ENCODE data around the gene MECP2.

The MECP2 gene

DNA sequence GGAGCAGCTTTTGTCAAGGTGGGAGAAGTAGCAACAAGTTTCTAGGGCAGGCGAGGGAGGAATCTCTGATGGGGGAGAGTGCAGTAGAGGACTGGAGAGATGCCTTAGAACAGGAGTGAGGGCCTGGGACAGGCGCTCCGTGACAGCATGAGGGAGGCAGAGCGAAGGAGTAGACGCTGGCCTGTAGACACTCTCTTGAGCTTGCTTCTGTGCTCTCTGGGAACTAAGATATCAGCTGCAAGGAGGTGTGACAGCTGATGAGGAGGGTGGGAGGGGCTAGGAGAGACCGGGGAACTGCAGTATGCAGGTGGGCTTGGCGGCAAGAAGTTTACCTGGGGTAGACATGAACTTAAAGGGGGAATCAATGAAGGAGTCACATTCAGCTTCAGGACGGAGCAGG is 35.7 kb downstream of the MECP2 start:
- no peak for DNase-seq (ENCODE audit: low read depth in 3 of 3)

DNA sequence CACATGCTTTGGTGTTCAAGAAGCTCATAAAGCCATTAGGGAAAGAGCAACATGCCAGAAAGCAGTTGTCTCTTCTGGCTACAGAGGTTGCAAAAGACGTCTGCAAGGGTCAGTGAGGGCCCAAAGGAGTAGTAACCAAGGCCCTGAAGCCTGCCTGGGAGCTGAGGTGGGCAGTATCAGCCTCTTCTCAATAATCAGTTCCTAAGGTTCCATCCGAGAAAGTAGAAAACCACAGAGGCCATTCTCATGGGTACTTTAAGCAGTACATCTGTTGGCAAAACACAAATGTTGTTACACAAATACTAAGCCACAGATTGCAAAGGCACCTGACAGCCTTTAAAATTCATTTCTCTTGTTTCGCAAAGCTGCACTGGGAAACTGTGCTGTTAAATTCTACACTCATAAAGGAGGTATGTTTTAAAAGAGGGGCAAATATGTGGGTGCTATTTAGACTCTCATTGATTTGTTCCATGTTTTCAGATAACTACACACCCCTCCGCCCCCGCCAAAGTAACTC is 37.7 kb downstream of the MECP2 start:
- no peak for DNase-seq (ENCODE audit: low read depth in 3 of 3)

DNA sequence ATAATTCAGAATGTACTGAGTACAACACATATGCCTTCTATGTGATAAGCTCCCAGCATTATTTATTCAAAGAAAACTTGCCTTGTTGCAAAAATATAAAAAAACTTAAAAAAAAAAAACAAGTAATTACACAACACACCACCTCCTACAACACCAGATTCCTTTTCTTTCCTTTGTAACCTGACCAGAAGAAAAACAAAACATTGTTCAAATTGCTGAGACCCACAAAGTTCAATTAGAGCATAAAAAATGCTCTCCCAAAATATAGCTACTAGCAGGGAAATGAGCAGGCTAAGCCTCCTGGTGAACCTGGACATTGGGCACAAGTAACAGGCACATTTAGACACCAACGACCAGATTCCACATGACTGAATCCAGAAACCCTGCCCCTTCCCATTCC is 38.3 kb downstream of the MECP2 start:
- DNase-seq (ENCODE audit: low read depth in 3 of 3) = no peak

DNA sequence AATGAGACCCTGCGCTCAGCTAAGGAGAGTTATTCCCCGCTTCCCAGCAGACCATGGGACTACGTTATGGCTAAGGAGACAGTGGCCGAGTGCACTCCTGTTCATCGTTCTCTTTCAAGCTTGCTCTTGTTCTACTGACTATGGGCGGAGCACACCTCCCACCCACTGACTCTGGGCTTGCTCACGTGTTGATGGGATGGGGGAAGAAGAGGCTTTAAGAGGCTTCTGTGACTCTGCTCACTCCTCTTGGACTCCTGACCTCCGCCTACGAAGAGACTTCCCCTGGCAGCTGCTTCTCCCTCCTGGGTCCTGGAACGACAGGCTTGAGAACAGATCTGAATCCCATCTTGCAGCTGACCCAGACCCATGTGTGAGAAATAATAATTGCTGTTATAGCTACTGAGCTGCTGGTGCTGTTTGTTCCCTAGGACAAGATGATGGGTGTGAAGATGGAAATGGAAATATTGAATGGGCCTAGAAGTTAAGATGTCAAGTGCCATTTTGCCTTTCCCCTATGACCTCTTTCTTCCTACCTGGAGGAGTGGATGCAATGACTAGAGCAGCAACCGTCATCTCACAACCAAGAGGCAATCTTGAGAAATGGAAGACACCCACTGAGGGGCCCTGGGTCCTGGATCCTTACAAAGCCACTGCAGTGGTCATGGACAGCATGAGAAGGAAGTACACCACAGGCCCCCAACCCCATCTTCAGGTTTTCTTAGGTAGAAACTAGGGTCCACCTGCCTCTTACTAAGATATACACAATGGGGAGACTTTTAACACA is 39.1 kb downstream of the MECP2 start:
- no peak for DNase-seq (ENCODE audit: low read depth in 3 of 3)

DNA sequence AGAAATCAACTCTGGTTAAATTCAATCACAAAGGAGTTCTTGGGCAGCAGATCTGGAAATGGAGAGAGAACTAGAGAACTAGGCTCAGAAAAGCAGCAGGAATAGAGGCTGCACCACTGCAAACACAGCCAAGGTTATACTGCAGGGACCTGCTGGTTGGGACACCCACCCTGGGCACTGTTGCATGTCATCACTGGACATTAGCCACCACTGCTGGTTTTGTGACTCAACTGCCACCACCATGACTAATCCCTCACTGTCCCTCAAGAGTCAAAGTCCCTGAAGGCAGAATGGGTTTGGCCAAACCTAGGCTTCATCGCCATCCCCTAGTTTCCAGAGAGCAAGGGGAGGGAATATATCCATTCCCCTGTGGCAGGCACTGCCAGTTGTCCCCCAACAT is 39.7 kb downstream of the MECP2 start:
- DNase-seq (ENCODE audit: low read depth in 3 of 3) = no peak

DNA sequence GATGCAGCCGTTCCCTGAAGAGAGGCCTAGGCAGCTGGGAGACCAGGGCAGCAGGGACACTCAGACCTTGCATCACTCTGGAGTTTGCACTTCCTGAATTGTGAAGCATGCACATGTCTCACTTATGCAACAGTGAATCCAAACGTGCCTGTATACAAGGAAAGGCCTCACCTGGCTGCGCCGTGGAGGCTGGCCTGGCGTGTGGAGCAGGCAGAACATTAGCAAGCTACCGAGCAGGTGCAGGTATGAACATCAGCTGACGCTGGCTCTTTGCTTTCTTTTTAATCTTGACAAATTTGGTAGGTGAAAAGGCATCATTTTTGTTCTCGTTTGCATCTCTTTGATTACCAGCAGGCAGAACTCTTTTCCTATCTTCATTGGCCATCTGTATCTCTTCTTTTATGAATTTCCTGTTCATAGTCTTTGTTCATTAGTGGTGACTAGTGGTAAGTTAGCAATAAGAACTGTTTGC is 40.7 kb downstream of the MECP2 start:
- DNase-seq (ENCODE audit: low read depth in 3 of 3) = no peak

DNA sequence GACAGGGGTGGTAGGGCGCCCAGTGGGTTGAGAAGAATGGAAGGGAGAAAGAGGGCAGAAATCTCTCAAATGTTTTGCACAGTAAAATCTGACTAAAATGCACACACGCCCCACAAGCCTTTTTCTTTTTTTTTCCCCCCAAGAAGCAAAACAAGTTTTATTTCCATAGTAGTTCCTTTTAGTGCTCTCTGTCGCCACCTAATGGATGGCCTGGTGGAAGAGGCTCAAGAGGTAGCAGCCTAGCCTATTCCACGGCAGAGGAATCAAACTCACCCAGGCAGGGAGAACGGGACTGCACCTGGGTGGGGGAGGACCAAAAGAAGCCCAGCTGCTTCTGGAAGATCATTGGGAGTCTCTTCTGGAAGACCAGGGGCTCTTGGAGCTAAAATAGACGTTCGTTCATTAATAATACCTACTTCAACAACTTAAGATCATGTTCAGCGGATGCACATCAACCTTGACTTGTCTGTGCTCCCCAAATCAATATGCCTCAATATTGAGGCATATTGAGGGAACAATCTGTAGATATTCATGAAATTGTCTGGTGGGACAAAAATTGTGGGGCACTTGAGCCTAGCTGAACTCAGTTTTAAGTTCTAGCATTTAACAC is 46.2 kb downstream of the MECP2 start:
- DNase-seq (ENCODE audit: low read depth in 3 of 3) = peak; percentile 39 to 43 (median 43)

DNA sequence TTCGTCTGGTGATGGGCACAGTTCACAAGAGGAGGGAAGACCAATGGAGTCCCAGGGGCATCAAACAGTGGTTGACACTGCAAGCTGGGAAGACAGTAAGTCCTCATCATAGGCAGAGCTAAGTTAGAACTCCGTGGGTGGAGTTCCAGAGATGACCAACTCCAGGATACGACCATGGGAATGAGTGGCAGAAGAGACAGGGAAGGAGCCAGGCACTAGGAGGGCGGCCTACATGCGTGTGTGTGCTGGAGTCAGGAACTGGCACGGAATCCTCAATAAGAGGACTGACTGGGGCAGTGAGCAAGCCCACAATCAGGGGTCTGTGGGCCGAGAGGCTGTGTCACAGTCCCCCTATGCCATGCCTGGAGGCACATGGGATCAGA is 47.4 kb downstream of the MECP2 start:
- DNase-seq (ENCODE audit: low read depth in 3 of 3) = no peak

DNA sequence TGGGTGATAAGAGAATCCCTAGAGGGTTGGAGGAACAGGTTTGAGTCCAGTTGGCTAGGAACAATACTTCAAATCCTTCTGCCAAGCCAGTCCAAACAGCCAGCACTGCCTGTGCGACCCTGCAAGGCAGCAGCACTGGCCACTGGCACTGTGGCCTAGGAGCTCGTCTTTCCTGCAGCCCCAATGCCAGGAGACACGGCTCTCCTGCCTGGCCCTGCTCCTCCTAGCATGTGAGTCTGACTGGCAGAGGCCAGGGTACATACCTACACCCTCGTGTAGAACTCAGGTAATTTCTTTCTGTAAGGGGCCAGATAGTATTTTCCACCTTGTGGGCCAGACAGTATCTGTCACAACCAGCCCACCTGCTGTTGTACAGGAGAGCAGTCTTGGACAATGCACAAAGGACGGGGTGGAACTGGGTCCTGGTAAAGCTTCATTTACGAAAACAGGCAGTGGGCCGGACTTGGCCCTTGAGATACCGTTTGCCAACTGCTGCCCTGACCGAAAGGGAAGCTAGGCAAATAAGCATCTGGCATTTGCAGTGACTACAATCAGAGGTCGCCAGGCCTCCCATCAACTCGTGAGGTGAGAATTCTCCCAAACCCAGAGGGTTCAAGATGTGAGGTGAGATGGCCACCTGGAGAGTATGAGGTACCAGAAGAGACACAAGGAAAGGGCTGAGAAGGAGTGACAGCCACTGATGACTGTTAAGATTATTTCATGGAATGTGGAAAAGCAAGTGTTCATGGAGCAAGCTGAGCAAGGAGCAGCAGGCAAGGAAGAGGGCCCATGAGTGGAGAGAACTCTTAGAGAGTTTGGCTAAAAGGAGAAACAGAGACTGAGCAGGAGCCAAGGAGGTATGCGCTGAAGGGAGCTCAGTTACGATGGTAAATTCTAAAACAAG is 48.1 kb downstream of the MECP2 start:
- no peak for DNase-seq (ENCODE audit: low read depth in 3 of 3)

DNA sequence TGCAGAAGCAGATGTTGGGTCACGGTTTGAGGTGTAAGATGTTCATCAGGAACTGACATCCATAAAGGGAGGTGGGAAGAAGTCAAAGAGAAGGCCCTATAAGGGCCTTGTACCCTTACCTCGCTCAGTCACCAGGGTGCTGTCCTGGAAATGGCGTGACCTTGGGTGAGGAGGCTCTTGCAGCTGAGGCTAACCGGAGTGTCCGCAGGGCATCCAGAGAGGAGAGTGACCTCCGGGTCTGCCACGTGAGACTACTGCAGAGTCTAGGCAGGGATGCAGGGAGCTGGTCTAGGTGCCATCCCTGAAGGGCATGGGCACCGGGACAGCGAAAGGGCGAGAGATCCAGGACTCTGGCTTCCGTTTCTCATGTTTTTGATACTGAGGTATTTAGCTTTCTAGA is 49.1 kb downstream of the MECP2 start:
- DNase-seq (ENCODE audit: low read depth in 3 of 3) = no peak

DNA sequence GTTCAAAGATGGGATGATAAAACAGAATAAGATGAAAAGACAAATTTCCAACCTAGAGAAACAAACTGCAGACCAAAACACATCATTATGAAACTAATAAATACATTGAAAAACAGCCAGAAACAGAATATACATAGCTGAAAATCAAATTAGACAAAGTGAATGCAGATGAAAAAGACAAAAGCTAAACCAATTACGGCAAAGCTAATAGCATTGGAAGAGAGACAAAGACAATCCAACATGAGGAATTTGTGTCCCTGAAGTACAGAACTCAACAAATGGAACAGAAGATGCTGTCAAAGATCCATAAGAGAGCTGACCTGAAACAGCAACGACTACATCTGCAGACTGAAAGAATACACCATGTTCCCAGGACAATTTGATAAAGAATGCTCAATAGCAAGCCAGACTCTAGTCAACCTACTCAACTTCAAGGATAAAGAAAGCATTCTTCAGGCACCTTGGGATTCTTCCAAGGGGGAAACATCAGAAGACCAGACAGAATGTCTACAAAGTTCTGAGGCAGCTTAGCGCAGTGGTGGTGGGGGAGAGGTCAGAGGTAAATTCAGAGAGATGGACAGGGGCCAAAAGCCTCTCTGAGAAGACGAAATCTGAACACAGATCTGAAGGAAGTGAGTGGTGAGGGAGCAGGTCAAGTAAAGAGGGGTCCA is 50.4 kb downstream of the MECP2 start:
- no peak for DNase-seq (ENCODE audit: low read depth in 3 of 3)

DNA sequence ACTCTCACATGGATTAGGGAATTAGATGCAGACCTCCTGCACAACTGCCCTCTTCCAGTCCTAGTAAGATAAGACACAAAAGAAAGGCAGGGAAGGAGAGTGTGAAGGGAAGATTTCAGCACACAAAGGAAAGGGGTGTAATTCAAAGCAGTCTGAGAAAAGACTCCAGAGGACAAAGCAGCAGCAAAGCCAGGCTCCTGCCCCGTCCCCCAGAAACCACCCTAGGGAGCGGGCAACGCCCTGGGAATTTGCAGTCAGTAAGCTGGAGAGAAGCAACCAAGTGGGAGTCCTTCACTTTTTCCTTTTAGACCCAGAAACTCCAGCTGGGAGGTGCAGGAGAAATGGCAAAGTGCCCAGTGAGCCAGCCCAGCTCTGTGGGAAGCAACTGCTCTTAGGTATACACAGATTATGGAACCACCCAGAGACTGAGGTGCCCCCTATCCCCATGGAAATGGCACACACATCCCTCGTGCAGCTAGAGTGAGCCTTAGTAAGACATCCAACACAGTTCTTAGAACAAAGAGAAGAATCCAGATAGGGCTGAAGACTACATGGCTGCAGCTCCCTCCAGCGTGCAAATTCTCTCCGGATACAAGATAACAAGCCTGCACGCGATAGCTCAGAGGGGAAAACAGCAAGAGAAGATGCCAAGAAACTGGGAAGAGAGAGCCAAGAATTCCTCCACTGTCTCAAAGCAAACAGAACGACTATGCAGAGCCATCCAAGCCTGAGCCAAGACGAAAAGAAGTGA is 51.3 kb downstream of the MECP2 start:
- DNase-seq (ENCODE audit: low read depth in 3 of 3) = no peak

DNA sequence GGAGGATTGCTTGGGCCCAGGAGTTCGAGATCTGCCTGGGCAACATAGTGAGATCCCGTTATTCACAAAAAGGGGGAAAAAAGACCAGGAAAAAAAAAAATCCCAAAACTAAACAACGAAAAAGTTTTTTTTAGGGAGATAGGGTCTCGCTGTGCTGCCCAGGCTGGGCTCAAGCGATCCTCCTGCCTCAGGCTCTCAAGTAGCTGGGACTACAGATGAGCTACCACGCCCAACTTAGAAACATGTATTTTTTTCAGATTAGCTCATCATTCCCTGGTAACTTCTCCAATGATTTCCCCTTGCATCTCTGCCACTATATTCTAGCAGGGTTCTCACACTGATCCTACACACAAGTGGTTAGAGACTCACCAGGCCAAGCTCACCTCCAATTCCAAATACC is 53.4 kb downstream of the MECP2 start:
- DNase-seq (ENCODE audit: low read depth in 3 of 3) = no peak

DNA sequence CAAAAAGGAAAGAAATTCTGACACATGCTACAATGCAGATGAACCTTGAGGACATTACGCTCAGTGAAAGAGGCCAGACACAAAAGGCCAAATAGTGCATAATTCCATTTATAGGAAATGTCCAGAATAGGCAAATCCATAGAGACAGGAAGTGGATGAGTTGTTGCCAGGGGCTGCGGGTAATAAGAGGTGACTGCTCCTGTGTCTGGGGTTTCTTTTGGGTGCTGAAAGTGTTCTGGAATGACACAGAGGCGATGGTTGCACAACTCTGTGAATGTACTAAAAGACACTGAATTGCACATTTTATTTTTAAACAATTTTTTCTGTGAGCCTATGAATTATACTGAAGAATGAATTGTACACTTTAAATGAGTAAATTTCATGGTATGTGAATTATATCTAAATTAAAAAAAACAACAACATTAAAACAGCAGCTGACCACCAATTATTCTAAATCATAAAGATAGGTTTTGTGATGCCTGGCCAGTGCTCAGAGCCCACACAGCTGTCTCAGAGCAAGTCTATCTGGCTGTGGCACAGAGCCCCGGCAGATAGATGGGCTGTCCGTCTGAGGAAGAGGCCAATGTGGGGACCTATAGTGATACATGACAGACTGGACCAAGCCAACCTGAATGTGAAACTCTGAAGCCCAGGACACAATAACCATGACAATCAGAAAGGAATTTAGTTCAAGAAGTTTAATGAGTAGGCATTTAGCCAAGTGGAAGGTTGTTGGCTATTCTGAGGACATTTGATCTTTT is 54.3 kb downstream of the MECP2 start:
- no peak for DNase-seq (ENCODE audit: low read depth in 3 of 3)

DNA sequence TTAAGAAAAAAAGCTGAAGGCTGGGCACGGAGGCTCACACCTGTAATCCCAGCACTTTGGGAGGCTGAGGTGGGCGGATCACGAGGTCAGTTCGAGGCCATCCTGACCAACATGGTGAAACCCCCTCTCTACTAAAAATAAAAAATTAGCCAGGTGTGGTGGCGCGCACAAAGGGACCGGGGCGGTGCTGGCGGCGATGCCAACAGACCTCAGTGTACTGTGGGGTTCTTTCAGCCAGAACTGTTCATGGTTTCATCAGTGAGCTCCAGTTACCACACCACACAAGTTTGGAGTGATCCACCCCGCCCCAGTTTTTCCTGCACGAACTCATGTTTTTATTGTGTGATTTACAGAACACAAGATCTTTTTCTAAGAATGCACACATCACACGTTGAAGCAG is 56.7 kb downstream of the MECP2 start:
- no peak for DNase-seq (ENCODE audit: low read depth in 3 of 3)

DNA sequence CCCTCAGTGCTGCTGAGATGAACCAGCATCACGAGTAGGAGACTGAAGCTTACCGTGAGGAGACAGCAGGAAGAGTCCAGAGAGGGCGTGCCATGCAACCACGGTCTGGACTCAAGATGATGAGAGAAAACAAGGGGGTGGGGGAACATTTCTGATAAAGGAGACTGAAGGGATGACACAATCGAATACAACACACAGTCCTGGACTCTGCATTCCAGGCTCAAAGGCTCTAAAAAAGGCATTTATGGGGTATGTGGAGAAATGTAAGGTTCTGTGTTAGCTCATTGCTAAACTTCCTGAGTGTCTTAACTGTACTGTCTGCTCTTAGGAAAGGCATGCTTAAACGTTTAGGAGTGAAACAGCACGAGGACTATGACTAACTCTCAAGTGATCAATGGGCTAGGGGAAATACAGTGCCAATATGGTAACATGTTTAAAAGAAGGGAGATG is 57.2 kb downstream of the MECP2 start:
- no peak for DNase-seq (ENCODE audit: low read depth in 3 of 3)

DNA sequence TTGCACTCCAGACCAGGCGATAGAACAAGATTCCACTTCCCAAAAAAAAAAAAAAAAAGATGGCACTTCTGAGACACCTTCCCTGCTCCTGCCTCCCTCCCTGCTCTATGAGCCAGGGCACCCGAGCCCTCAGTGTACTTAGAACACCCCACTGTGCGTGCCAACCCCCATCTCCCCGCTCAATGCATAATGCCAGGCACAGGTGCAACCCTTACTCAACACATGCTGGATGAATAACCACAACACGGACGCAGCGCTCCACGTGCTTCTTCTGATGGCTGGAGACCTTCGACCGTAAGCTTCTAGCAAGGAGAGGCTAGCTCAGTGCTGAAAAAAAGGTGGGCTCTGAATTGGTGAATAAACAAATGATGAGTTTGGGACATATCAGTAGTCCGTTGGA is 57.9 kb downstream of the MECP2 start:
- no peak for DNase-seq (ENCODE audit: low read depth in 3 of 3)

DNA sequence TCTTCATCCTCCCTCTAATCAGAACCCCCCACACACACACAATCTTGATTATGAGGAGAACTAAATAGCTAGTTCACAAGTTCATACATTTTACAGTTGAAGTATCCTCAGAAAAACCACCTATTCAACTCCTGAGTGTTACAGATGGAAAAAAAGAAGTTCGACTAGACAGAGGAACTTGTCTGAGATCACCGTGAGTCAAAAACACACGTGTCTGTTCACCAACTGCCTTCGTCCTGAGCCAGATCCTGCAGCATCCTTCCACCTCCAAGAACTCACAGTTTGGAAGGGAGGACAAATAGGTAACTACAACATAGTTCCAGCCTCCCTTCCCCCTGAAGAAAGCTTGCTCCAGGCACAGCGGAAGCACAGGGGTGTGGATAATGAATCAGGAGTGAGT is 58.9 kb downstream of the MECP2 start:
- no peak for DNase-seq (ENCODE audit: low read depth in 3 of 3)

DNA sequence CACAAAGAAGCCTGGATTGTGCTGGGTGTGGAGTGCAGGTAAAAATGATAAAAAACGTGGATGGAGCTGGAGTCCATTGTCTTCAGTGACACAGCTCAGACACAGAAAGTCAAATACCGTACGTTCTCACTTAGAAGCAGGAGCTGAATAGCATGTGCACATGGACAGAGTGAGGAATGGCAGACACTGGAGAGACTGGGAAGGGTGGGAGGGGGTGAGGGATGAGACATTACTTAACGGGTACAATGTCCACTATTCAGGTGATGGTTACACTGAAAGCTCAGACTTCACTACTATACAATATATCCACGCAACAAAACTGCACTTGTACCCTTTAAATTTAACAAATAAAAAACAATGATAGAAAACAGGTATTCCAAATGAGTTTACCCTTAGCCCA is 59.8 kb downstream of the MECP2 start:
- DNase-seq (ENCODE audit: low read depth in 3 of 3) = no peak

DNA sequence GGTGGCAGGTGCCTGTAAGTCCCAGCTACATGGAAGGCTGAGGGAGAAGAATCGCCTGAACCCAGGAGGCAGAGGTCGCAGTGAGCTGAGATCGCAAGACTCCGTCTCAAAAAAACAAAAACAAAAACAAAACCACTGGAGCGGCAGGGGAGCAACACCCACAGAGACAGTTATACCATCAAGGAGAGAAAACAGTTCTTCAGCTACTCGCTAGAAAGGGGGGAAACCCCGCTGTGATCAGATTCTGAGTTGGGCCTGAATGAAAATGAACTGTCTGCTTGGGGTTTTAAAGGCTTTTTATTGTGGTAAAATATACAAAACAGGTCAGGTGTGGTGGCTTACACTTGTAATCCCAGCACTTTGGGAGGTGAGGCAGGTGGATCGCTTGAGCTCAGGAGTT is 61.0 kb downstream of the MECP2 start:
- DNase-seq (ENCODE audit: low read depth in 3 of 3) = no peak
